ENCODE measurements around the gene PLXNB2. TPM values are rescaled to one million over a fixed set of nuclear protein-coding genes. Genes with fewer than 3 reads are reported as not detected.
A peak's percentile ranks its signal among the peaks of the same experiment; 100 is the strongest.

PLXNB2 gene
- total RNA-seq, 1 experiment from 2014 or later = 155 TPM

- peaks cover 61% of the 10 kb centered on the region for H3K36me3 ChIP-seq (ENCODE audit: insufficient read depth, low read length, poor library complexity, severe bottlenecking)
- ChIA-PET POLR2A (ENCODE audit: low non-redundant PET) (interaction anchor here (0.5 to 0.6 kb wide), 2 partner anchors 19 to 46 kb away, joined by 4 to 17 read pairs; no protein-coding TSS in a partner anchor), CTCF (interaction anchor here (0.5 to 1.3 kb wide), 11 partner anchors 13 to 409 kb away, joined by 3 to 15 read pairs (median 5); no protein-coding TSS in a partner anchor)
- peak; percentile 66 for DNase-seq (ENCODE audit: low spot score)
- intact Hi-C loops (cut with micrococcal nuclease; ENCODE audit: unreplicated experiment) = loop anchor here (2.0 to 10.0 kb wide), 2 partner anchors 51 to 219 kb away; partner anchors contain the start of gene DENND6B
- no peaks in the 10 kb centered on the region for H3K9me3 ChIP-seq (ENCODE audit: low read depth, low read length, poor library complexity, severe bottlenecking)
- no TSS peak for BruUV-seq (replicated peaks)
- H3K4me1 ChIP-seq (ENCODE audit: insufficient read depth, low read length, poor library complexity, severe bottlenecking) = peaks cover 17% of the 10 kb centered on the region
- TF ChIP-seq EZH2 (IDR thresholded peaks at IDR 0.05; ENCODE audit: borderline replicate concordance, low read depth, low read length, poor library complexity, severe bottlenecking) = no peak
- TF ChIP-seq CTCF (conservative IDR thresholded peaks at IDR 0.05; ENCODE audit: low read depth, low read length) = peak; percentile 87
- H3K27me3 ChIP-seq (replicated peaks; ENCODE audit: insufficient read depth, low read depth, low read length, poor library complexity) = no peaks in the 10 kb centered on the region
- H3K4me3 ChIP-seq (ENCODE audit: low read depth, low read length, poor library complexity, severe bottlenecking) = no peak overlapping the region
- H3K27ac ChIP-seq (ENCODE audit: low read depth, low read length, poor library complexity, severe bottlenecking) = no peak overlapping the region
Measured at GRCh38 chr22:50276143-50276542, 31.3 kb downstream of the PLXNB2 start.

GRCh38 chr22:50275181-50276055 is 32.0 kb downstream of the PLXNB2 start:
- Histone ChIP-seq H3K4me1 (ENCODE audit: insufficient read depth, low read length, poor library complexity, severe bottlenecking) (peaks cover 25% of the 10 kb centered on the region), H3K27ac (ENCODE audit: low read depth, low read length, poor library complexity, severe bottlenecking) (no peak overlapping the region), H3K36me3 (ENCODE audit: insufficient read depth, low read length, poor library complexity, severe bottlenecking) (peaks cover 57% of the 10 kb centered on the region), H3K27me3 (replicated peaks; ENCODE audit: insufficient read depth, low read depth, low read length, poor library complexity) (no peaks in the 10 kb centered on the region), H3K4me3 (ENCODE audit: low read depth, low read length, poor library complexity, severe bottlenecking) (no peak overlapping the region), H3K9me3 (ENCODE audit: low read depth, low read length, poor library complexity, severe bottlenecking) (no peaks in the 10 kb centered on the region)
- ChIA-PET CTCF (interaction anchor here (0.9 to 1.3 kb wide), 3 partner anchors 29 to 125 kb away, joined by 4 to 11 read pairs (median 5); no protein-coding TSS in a partner anchor), POLR2A (ENCODE audit: low non-redundant PET) (interaction anchor here (0.5 kb wide), 1 partner anchor 46 kb away, joined by 4 read pairs; no protein-coding TSS in a partner anchor)
- TF ChIP-seq CTCF (conservative IDR thresholded peaks at IDR 0.05; ENCODE audit: low read depth, low read length) = no peak
- TF ChIP-seq EZH2 (IDR thresholded peaks at IDR 0.05; ENCODE audit: borderline replicate concordance, low read depth, low read length, poor library complexity, severe bottlenecking) = no peak
- intact Hi-C loops (cut with micrococcal nuclease; ENCODE audit: unreplicated experiment) = loop anchor here (2.0 to 10.0 kb wide), 2 partner anchors 51 to 219 kb away; partner anchors contain the start of gene DENND6B
- TSS peak; percentile 85 for BruUV-seq (replicated peaks)
- no peak for DNase-seq (ENCODE audit: low spot score)

- POLR2A ChIA-PET (ENCODE audit: low non-redundant PET) = no interaction called here
- Histone ChIP-seq H3K27me3 (replicated peaks; ENCODE audit: insufficient read depth, low read depth, low read length, poor library complexity) (no peaks in the 10 kb centered on the region), H3K9me3 (ENCODE audit: low read depth, low read length, poor library complexity, severe bottlenecking) (no peaks in the 10 kb centered on the region), H3K4me3 (ENCODE audit: low read depth, low read length, poor library complexity, severe bottlenecking) (no peak overlapping the region), H3K4me1 (ENCODE audit: insufficient read depth, low read length, poor library complexity, severe bottlenecking) (peaks cover 25% of the 10 kb centered on the region), H3K36me3 (ENCODE audit: insufficient read depth, low read length, poor library complexity, severe bottlenecking) (peaks cover 51% of the 10 kb centered on the region), H3K27ac (ENCODE audit: low read depth, low read length, poor library complexity, severe bottlenecking) (no peak overlapping the region)
- TF ChIP-seq CTCF (conservative IDR thresholded peaks at IDR 0.05; ENCODE audit: low read depth, low read length) = no peak
- no peak for TF ChIP-seq EZH2 (IDR thresholded peaks at IDR 0.05; ENCODE audit: borderline replicate concordance, low read depth, low read length, poor library complexity, severe bottlenecking)
- no peak for DNase-seq (ENCODE audit: low spot score)
- intact Hi-C loops (cut with micrococcal nuclease; ENCODE audit: unreplicated experiment) = loop anchor here (10.0 kb wide), 1 partner anchor 220 kb away; no protein-coding TSS in a partner anchor
- CTCF ChIA-PET = no interaction called here
- no TSS peak for BruUV-seq (replicated peaks)
Measured at GRCh38 chr22:50274771-50275170, 32.7 kb downstream of the PLXNB2 start.

Measured in A673 (cell line).